Suppressor macrophage (primary cell): ENCODE data around the gene SLC22A4.

Experiments used
- DNase-seq, 4 experiments: peaks; one replicate each; pipeline ENCODE4 v3.0.0-alpha.2; 2020 to 2022

Gene SLC22A4

GRCh38 chr5:132300577-132301343 lies 6.6 kb downstream of the SLC22A4 start:
- DNase-seq, result no peak

GRCh38 chr5:132301344-132302271 lies 7.4 kb downstream of the SLC22A4 start:
- DNase-seq, result peak; percentile 39 to 74 (median 66)

DNA sequence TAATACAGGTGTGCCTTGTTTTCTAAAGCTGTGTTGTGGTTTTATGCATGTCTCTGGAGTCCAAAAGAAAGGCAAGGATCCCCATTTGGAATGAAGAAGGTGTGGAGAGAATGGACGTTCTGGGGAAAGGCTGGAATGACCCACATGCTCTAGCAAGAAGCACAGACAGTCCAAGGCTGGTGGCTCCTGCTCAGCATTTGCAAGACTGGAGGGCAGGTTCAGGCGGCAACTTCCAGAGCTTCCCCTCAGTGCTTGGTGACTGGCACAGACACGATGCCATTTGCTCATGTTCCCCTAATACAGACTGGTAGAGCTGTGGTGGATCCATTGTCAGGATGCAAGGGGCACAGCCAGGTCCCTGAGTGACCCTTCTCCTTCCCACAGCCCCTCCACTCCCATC lies 8.2 kb downstream of the SLC22A4 start:
- DNase-seq, result no peak

GRCh38 chr5:132303589-132303988 lies 9.4 kb downstream of the SLC22A4 start:
- no peak for DNase-seq

GRCh38 chr5:132305420-132305819 lies 11.2 kb downstream of the SLC22A4 start:
- DNase-seq, result no peak

- DNase-seq, result no peak
These were observed 14.5 kb downstream of the SLC22A4 start for GRCh38 chr5:132308701-132309100.

DNA sequence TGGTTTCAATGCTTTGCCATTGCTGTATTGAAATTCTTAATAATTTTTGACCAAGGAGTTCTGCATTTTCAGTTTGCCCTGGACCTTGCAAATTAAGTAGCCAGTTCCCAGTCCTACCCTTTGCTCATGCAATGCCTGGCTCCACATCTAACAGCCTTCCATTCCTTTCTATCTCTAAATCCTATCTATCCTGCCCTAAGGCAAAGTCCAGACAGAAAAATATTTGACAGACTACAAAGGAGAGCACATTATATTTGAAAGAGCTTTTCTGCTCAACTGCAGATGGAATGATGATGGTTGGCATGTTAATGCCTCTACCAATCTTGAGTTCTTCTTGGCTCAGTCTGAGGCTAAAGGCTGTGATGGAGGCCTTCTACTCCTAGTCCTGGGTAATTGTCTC lies 15.5 kb downstream of the SLC22A4 start:
- no peak for DNase-seq

DNA sequence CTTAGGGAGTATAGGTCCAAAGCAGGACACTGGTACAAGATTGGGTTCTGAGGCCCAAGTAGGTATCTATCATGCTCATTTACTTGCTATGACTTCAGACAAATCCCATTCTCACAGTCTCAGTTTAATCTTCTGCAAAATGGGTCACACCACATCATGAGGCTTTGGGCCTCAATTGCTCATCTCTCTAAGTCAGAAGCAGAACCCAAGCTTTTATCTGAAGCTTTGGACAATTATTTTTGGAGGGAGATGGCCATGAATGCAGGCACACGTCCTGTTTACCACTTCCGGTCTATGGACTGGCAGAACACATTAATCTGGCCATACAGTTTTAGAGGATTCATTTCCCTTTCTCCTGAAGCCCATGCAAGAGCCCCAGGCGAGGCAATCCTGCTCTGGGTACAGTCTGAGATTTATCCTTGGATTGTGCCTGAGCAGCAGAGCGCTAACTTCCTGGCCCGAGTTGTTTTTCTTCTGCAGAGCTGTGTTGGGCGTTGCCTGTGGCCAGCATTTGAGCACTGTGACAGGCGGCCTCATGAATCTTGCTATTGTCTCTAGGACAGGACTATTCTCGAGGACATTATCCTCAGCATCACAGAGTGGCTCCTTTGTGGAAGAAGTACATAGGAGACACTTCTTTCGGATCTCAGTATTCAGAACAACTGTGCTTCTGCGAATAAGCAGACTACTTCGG lies 16.1 kb downstream of the SLC22A4 start:
- DNase-seq, result no peak

- DNase-seq, result no peak
These were observed 19.2 kb downstream of the SLC22A4 start for GRCh38 chr5:132313366-132313765.

GRCh38 chr5:132313961-132314432 lies 19.8 kb downstream of the SLC22A4 start:
- no peak for DNase-seq

GRCh38 chr5:132315529-132316067 lies 21.4 kb downstream of the SLC22A4 start:
- DNase-seq, result no peak

- no peak for DNase-seq
These were observed 25.8 kb downstream of the SLC22A4 start for GRCh38 chr5:132319975-132320374.

- no peak for DNase-seq
These were observed 27.0 kb downstream of the SLC22A4 start for GRCh38 chr5:132321109-132321721.

- no peak for DNase-seq
These were observed 28.1 kb downstream of the SLC22A4 start for GRCh38 chr5:132322266-132322665.

DNA sequence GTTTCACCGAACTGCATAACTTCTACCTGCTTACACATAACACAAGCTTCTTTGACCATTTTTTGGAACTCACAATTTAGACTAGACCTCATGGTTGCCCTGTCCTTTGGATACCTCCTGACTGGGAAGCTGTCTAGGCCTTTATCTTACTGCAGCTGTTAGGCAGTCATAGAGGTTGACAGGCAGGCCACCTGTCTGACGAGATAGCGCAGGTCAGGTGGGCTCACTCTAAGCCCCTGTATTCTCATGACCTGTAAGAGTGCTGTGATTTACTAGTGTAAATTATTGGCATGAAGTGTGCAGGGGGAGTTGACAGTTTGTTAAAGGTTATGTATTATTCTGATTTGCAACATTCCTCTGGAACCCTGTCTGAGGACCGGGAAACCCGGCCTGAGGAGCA lies 29.0 kb downstream of the SLC22A4 start:
- no peak for DNase-seq

GRCh38 chr5:132325691-132326090 lies 31.5 kb downstream of the SLC22A4 start:
- DNase-seq, result no peak

- DNase-seq, result no peak
These were observed 33.2 kb downstream of the SLC22A4 start for GRCh38 chr5:132327252-132327955.

- no peak for DNase-seq
These were observed 40.6 kb downstream of the SLC22A4 start for GRCh38 chr5:132334812-132335211.

GRCh38 chr5:132335402-132335801 lies 41.2 kb downstream of the SLC22A4 start:
- no peak for DNase-seq

DNA sequence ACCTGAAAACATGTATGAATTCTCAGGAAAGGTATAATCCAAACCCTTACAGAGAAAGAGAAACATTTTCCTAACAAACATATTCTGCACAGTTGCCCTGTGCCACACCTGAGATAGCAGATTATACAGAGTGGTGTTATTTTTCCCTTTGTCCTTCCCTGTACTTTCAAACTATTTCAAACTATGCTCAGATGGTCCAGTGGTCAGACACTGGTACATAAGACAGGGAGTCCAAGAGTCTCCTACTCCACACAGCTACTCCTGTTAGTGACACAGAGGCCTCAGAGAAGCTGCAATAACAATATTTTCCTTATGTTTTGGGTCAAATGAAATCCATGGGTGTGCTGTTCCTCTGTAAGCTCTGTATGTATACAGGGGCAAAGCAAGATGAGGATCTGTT lies 45.3 kb downstream of the SLC22A4 start:
- no peak for DNase-seq
